Measurements from ENCODE around the gene STAG3. TPM values are rescaled to one million over a fixed set of nuclear protein-coding genes. Genes with fewer than 3 reads are reported as not detected.

The STAG3 gene
- total and polyA plus RNA-seq, 2 of the 8 experiments (the other 6 are each of a cell fraction or from before 2014, with no cell fraction given): 1.3 to 3.3 TPM

DNA sequence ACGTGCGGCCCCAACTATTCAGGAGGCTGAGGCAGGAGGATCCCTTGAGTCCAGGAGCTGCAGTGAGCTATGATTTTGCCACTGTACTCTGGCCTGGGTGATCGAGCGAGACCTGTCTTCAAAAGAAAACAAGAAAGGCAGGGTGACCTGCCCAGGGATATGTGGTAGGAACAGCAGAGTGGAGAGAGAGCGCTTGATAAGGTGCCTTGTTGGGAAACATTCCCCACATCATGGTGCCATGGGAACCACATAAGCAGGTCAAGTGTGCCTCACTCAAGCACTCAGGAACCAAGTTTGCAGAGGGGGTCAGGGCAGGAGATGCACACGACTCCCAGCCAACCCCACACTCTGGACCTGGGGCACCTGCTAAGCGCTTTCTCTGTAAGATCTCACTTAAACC lies 79.3 kb downstream of the STAG3 start:
- Histone ChIP-seq H3K27me3 (replicated peaks in 1 of 4; ENCODE audit: control insufficient read depth in 3 of 4, extremely low read depth in 1 of 4, insufficient read depth in 3 of 4, low read length in 3 of 4) (no peaks in the 10 kb centered on the region), H3K23ac (ENCODE audit: insufficient read length) (no peak overlapping the region), H3K79me2 (ENCODE audit: control insufficient read depth in 1 of 2, insufficient read depth in 2 of 2, low read length in 2 of 2) (no peaks in the 10 kb centered on the region; a peak in 1 of 4 replicates), H2BK15ac (ENCODE audit: low read length) (no peak overlapping the region), H3K23me2 (ENCODE audit: low read depth, low read length) (no peaks in the 10 kb centered on the region), H3K36me3 (ENCODE audit: control insufficient read depth in 2 of 4, insufficient read depth in 4 of 4, low read length in 3 of 4) (no peaks in the 10 kb centered on the region), H2BK20ac (ENCODE audit: low read length) (no peak overlapping the region), H2BK12ac (ENCODE audit: low read depth, low read length) (no peak overlapping the region), H3K4ac (replicated peaks; ENCODE audit: insufficient read length, low read depth, low read length) (no peak overlapping the region), H2AK5ac (ENCODE audit: low read depth, low read length) (no peak overlapping the region), H2BK5ac (ENCODE audit: low read depth, low read length) (no peak overlapping the region), H4K8ac (ENCODE audit: extremely low read depth, insufficient read depth, low read length) (no peak overlapping the region), H3K18ac (ENCODE audit: extremely low read depth, low read length) (no peak overlapping the region), H3K9ac (replicated peaks in 1 of 4; ENCODE audit: extremely low read depth in 1 of 4, low read depth in 3 of 4, low read length in 3 of 4) (no peak overlapping the region), H3K79me1 (ENCODE audit: low read depth, low read length) (peaks cover 5% of the 10 kb centered on the region; the same call in 1 of the 2 replicates), H3K9me3 (ENCODE audit: insufficient read depth in 2 of 2, low read depth in 1 of 2, low read length in 1 of 2) (no peaks in the 10 kb centered on the region), H2AFZ (ENCODE audit: low read length) (no peak overlapping the region), H4K20me1 (replicated peaks in 1 of 2; ENCODE audit: control insufficient read depth in 1 of 2, insufficient read depth in 2 of 2, low read length in 2 of 2) (no peaks in the 10 kb centered on the region), H3K4me1 (replicated peaks in 1 of 4; ENCODE audit: control insufficient read depth in 3 of 4, insufficient read depth in 4 of 4, low read length in 3 of 4) (no peaks in the 10 kb centered on the region), H3K4me3 (ENCODE audit: extremely low read depth in 1 of 4, insufficient read depth in 2 of 4, low read depth in 3 of 4, low read length in 4 of 4) (no peak overlapping the region), H4K5ac (ENCODE audit: insufficient read length, low read depth, low read length) (no peak overlapping the region), H3K27ac (ENCODE audit: low read depth, low read length) (no peak overlapping the region), H3K4me2 (ENCODE audit: insufficient read depth in 1 of 2, low read depth in 2 of 2, low read length in 2 of 2) (no peak overlapping the region), H2BK120ac (replicated peaks; ENCODE audit: low read depth, low read length) (no peak overlapping the region), H3K56ac (replicated peaks; ENCODE audit: insufficient read length, low read depth, low read length) (no peak overlapping the region), H4K91ac (replicated peaks; ENCODE audit: insufficient read length, low read length) (no peak overlapping the region), H3K14ac (ENCODE audit: insufficient read length) (no peak overlapping the region)
- no peak for DNase-seq (ENCODE audit: low read depth in 1 of 2, low spot score in 2 of 2)
- 91% methylated on average over 7 of the region's 7 CpGs; no CpG with 5 or more reads in 1 of the 2 experiments for WGBS, 2 experiments (ENCODE audit: extremely low coverage in 1 of 2, insufficient coverage in 1 of 2, insufficient read length in 1 of 2, insufficient replicate concordance in 2 of 2, low coverage in 1 of 2, low lambda C conversion rate in 2 of 2, missing lambda C conversion rate in 1 of 2)
- ChIA-PET POLR2A (ENCODE audit: partially characterized antibody) (no interaction called here), CTCF (ENCODE audit: partially characterized antibody) (interaction anchor here (0.6 kb wide), 1 partner anchor 149 kb away, joined by 3 read pairs; no protein-coding TSS in a partner anchor)
- TF ChIP-seq, protein P1, sequence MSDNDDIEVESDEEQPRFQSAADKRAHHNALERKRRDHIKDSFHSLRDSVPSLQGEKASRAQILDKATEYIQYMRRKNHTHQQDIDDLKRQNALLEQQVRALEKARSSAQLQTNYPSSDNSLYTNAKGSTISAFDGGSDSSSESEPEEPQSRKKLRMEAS (IDR thresholded peaks at IDR 0.05): no peak
- TF ChIP-seq YY1 (IDR thresholded peaks at IDR 0.05; ENCODE audit: low read depth, low read length) (no peak), POLR2AphosphoS5 (IDR thresholded peaks at IDR 0.05; ENCODE audit: low read depth, low read length) (no peak), CTBP2 (IDR thresholded peaks at IDR 0.05; ENCODE audit: borderline replicate concordance, insufficient read depth, insufficient read length, low read length) (no peak), SIRT6 (IDR thresholded peaks at IDR 0.05; ENCODE audit: low read length) (no peak), USF2 (IDR thresholded peaks at IDR 0.05; ENCODE audit: low read length) (no peak), SIN3A (conservative IDR thresholded peaks at IDR 0.05 in 1 of 2, IDR thresholded peaks at IDR 0.05 in 1 of 2; ENCODE audit: low read depth in 1 of 2, low read length in 2 of 2) (no peak)
- FAIRE-seq: no peak

Measured in H1 (cell line).